Mesenchymal stem cell (in vitro differentiated cells and primary cell): Measurements from ENCODE around the gene EIF2S3B.

Experiments
- DNase-seq: peaks from one replicate; pipeline ENCODE4 v3.0.0-alpha.2; 2013
- H2AFZ ChIP-seq: one replicate; pipeline ENCODE4 v1.6.1; 2013; ENCODE audit warnings: low read depth, mild to moderate bottlenecking, control low read depth, inconsistent platforms, low read length, moderate library complexity
- H2AK5ac ChIP-seq: 2 replicates; pipeline ENCODE4 v1.6.1; 2013; ENCODE audit warnings: low read length, moderate library complexity, mild to moderate bottlenecking, inconsistent platforms; ENCODE audit not compliant: severe bottlenecking
- H2BK120ac ChIP-seq: one replicate; pipeline ENCODE4 v1.6.1; 2013; ENCODE audit warnings: low read depth, mild to moderate bottlenecking, inconsistent platforms, low read length, moderate library complexity
- H2BK12ac ChIP-seq, 2 experiments: one replicate each; pipeline ENCODE4 v1.6.1; 2013; ENCODE audit warnings: inconsistent platforms in 2 of 2, low read length in 2 of 2, mild to moderate bottlenecking in 2 of 2, moderate library complexity in 2 of 2, control low read depth in 1 of 2
- H2BK15ac ChIP-seq: one replicate; pipeline ENCODE4 v1.6.1; 2013; ENCODE audit warnings: mild to moderate bottlenecking, low read depth, inconsistent platforms; ENCODE audit not compliant: poor library complexity, severe bottlenecking
- H2BK5ac ChIP-seq: 2 replicates; pipeline ENCODE4 v1.6.1; 2013; ENCODE audit warnings: low read depth, mild to moderate bottlenecking, low read length, control low read depth, inconsistent platforms; ENCODE audit not compliant: poor library complexity, severe bottlenecking
- H3K14ac ChIP-seq, 2 experiments: one replicate each; pipeline ENCODE4 v1.6.1; 2013; ENCODE audit warnings: inconsistent platforms in 2 of 2, low read length in 2 of 2, control low read depth in 1 of 2, mild to moderate bottlenecking in 1 of 2, moderate library complexity in 1 of 2
- H3K18ac ChIP-seq, 2 experiments: one replicate each; pipeline ENCODE4 v1.6.1; 2013; ENCODE audit warnings: inconsistent platforms in 2 of 2, low read length in 2 of 2, control low read depth in 1 of 2, low read depth in 1 of 2, mild to moderate bottlenecking in 1 of 2
- H3K23ac ChIP-seq, 2 experiments: one replicate each; pipeline ENCODE4 v1.6.1; 2013; ENCODE audit warnings: inconsistent platforms in 2 of 2, low read length in 2 of 2, mild to moderate bottlenecking in 2 of 2, moderate library complexity in 2 of 2, control low read depth in 1 of 2
- H3K27ac ChIP-seq: 2 replicates; pipeline ENCODE4 v1.5.1; 2013; ENCODE audit warnings: mild to moderate bottlenecking, moderate library complexity, low read length, control low read depth, inconsistent platforms; ENCODE audit not compliant: poor library complexity, severe bottlenecking
- H3K27me3 ChIP-seq, 2 experiments: 2 replicates each; pipeline versions ENCODE4 v1.6.1 to v1.7.0; 2013; ENCODE audit warnings: low read length in 2 of 2, mild to moderate bottlenecking in 2 of 2, moderate library complexity in 2 of 2, control low read depth in 1 of 2, inconsistent platforms in 1 of 2; ENCODE audit not compliant: control insufficient read depth in 1 of 2, insufficient read depth in 1 of 2
- H3K36me3 ChIP-seq, 2 experiments: 2 replicates each; pipeline versions ENCODE4 v1.6.1 to v1.7.0; 2013; ENCODE audit warnings: low read length in 2 of 2, control low read depth in 1 of 2, inconsistent platforms in 1 of 2, low read depth in 1 of 2, mild to moderate bottlenecking in 1 of 2; ENCODE audit not compliant: insufficient read depth in 2 of 2, control insufficient read depth in 1 of 2
- H3K4ac ChIP-seq, 2 experiments: one replicate each; pipeline ENCODE4 v1.6.1; 2013; ENCODE audit warnings: inconsistent platforms in 2 of 2, low read length in 2 of 2, mild to moderate bottlenecking in 2 of 2, moderate library complexity in 2 of 2, control low read depth in 1 of 2, low read depth in 1 of 2
- H3K4me1 ChIP-seq: 2 replicates; pipeline ENCODE4 v1.6.1; 2013; ENCODE audit warnings: low read depth, low read length, control low read depth; ENCODE audit not compliant: control insufficient read depth, insufficient read depth
- H3K4me2 ChIP-seq: 2 replicates; pipeline ENCODE4 v1.6.1; 2013; ENCODE audit warnings: low read length, mild to moderate bottlenecking, inconsistent platforms; ENCODE audit not compliant: poor library complexity, severe bottlenecking
- H3K4me3 ChIP-seq, 2 experiments: 2 replicates each; pipeline versions ENCODE4 v1.5.1 to v1.7.0; 2013; ENCODE audit warnings: low read length in 2 of 2, mild to moderate bottlenecking in 2 of 2, control low read depth in 1 of 2, low read depth in 1 of 2; ENCODE audit not compliant: insufficient read depth in 1 of 2
- H3K79me1 ChIP-seq: replicated peaks from 2 replicates; pipeline ENCODE4 v1.6.1; 2013; ENCODE audit warnings: mild to moderate bottlenecking, control low read depth, low read length, inconsistent platforms; ENCODE audit not compliant: poor library complexity, severe bottlenecking
- H3K9ac ChIP-seq: 2 replicates; pipeline ENCODE4 v1.7.0; 2013; ENCODE audit warnings: mild to moderate bottlenecking, low read length, moderate library complexity
- H3K9me3 ChIP-seq: 2 replicates; pipeline ENCODE4 v1.7.0; 2013; ENCODE audit warnings: mild to moderate bottlenecking, low read length; ENCODE audit not compliant: control insufficient read depth
- H4K8ac ChIP-seq: one replicate; pipeline ENCODE4 v1.6.1; 2013; ENCODE audit warnings: inconsistent platforms, mild to moderate bottlenecking, low read length, moderate library complexity
- H4K91ac ChIP-seq: one replicate; pipeline ENCODE4 v1.6.1; 2013; ENCODE audit warnings: mild to moderate bottlenecking, low read length, inconsistent platforms
- WGBS: methylation state at CpG from one replicate; pipeline ENCODE4 v1.1.7; 2013; ENCODE audit warnings: mixed read lengths; 5-methylcytosine and 5-hydroxymethylcytosine counted together

EIF2S3B gene

GRCh38 chr12:10543499-10543898 lies 37.8 kb downstream of the EIF2S3B start:
- 78% methylated on average over 6 of the region's 7 CpGs for WGBS
- Histone ChIP-seq H3K4me2 (no peak overlapping the region), H2BK15ac (no peak overlapping the region), H3K4me1 (no peaks in the 10 kb centered on the region), H3K18ac (no peak overlapping the region), H3K9ac (no peak overlapping the region), H3K27ac (no peak overlapping the region), H3K36me3 (no peaks in the 10 kb centered on the region), H2AFZ (no peak overlapping the region), H3K14ac (no peak overlapping the region), H3K4ac (no peak overlapping the region), H3K27me3 (no peaks in the 10 kb centered on the region), H3K4me3 (no peak overlapping the region), H2BK120ac (no peak overlapping the region), H2BK12ac (no peak overlapping the region), H2AK5ac (no peak overlapping the region), H2BK5ac (no peak overlapping the region), H3K9me3 (no peaks in the 10 kb centered on the region), H3K79me1 (no peaks in the 10 kb centered on the region), H4K91ac (no peak overlapping the region), H3K23ac (no peak overlapping the region), H4K8ac (no peak overlapping the region)
- no peak for DNase-seq

GRCh38 chr12:10551375-10551774 lies 45.7 kb downstream of the EIF2S3B start:
- no peak for DNase-seq
- Histone ChIP-seq H3K79me1 (no peaks in the 10 kb centered on the region), H2AFZ (no peak overlapping the region), H2BK120ac (no peak overlapping the region), H3K23ac (no peak overlapping the region), H2BK15ac (no peak overlapping the region), H2AK5ac (no peak overlapping the region), H3K27me3 (no peaks in the 10 kb centered on the region), H3K14ac (peak overlapping the region in 1 of 2 experiments; percentile 60), H3K4me2 (no peak overlapping the region), H4K91ac (no peak overlapping the region), H3K4me3 (peak overlapping the region in 1 of 2 experiments; percentile 20), H3K27ac (no peak overlapping the region), H3K9ac (no peak overlapping the region), H4K8ac (no peak overlapping the region), H3K36me3 (no peaks in the 10 kb centered on the region), H2BK12ac (no peak overlapping the region), H3K4me1 (peaks cover 4% of the 10 kb centered on the region), H3K9me3 (peaks cover 7% of the 10 kb centered on the region), H2BK5ac (no peak overlapping the region), H3K4ac (no peak overlapping the region), H3K18ac (no peak overlapping the region)
- 97% methylated on average over 17 of the region's 25 CpGs for WGBS

- no peak overlapping the region for H3K9ac ChIP-seq
- H2AK5ac ChIP-seq = no peak overlapping the region
- no peak overlapping the region for H3K18ac ChIP-seq
- 89% methylated on average over 1 of the region's 1 CpG for WGBS
- no peak overlapping the region for H4K91ac ChIP-seq
- no peak overlapping the region for H3K23ac ChIP-seq
- H3K79me1 ChIP-seq = no peaks in the 10 kb centered on the region
- no peak overlapping the region for H2BK15ac ChIP-seq
- H2AFZ ChIP-seq = no peak overlapping the region
- no peak overlapping the region for H2BK120ac ChIP-seq
- no peaks in the 10 kb centered on the region for H3K27me3 ChIP-seq
- H4K8ac ChIP-seq = no peak overlapping the region
- no peak overlapping the region for H3K27ac ChIP-seq
- H3K4ac ChIP-seq = no peak overlapping the region
- H3K14ac ChIP-seq = no peak overlapping the region
- DNase-seq = no peak
- no peak overlapping the region for H3K4me3 ChIP-seq
- peaks cover 4% of the 10 kb centered on the region for H3K4me1 ChIP-seq
- no peaks in the 10 kb centered on the region for H3K36me3 ChIP-seq
- H3K4me2 ChIP-seq = no peak overlapping the region
- no peak overlapping the region for H2BK12ac ChIP-seq
- H3K9me3 ChIP-seq = peaks cover 7% of the 10 kb centered on the region
- no peak overlapping the region for H2BK5ac ChIP-seq
Measured at GRCh38 chr12:10553148-10553547, 47.5 kb downstream of the EIF2S3B start.

- H2BK12ac ChIP-seq = no peak overlapping the region
- H3K79me1 ChIP-seq = no peaks in the 10 kb centered on the region
- H3K9ac ChIP-seq = no peak overlapping the region
- H2AFZ ChIP-seq = no peak overlapping the region
- H3K18ac ChIP-seq = no peak overlapping the region
- no peak overlapping the region for H2BK120ac ChIP-seq
- H4K8ac ChIP-seq = no peak overlapping the region
- H3K4me2 ChIP-seq = no peak overlapping the region
- H3K4ac ChIP-seq = no peak overlapping the region
- no peak overlapping the region for H3K14ac ChIP-seq
- 90% methylated on average over 5 of the region's 6 CpGs for whole genome bisulfite sequencing
- H3K4me3 ChIP-seq = no peak overlapping the region
- H2BK5ac ChIP-seq = no peak overlapping the region
- H3K27ac ChIP-seq = no peak overlapping the region
- peaks cover 4% of the 10 kb centered on the region for H3K4me1 ChIP-seq
- H4K91ac ChIP-seq = no peak overlapping the region
- peaks cover 7% of the 10 kb centered on the region for H3K9me3 ChIP-seq
- H2BK15ac ChIP-seq = no peak overlapping the region
- H3K23ac ChIP-seq = no peak overlapping the region
- no peak for DNase-seq
- H3K27me3 ChIP-seq = no peaks in the 10 kb centered on the region
- no peaks in the 10 kb centered on the region for H3K36me3 ChIP-seq
- no peak overlapping the region for H2AK5ac ChIP-seq
Measured at GRCh38 chr12:10554228-10554755, 48.6 kb downstream of the EIF2S3B start.
